ENCODE data around the gene UBTF. TPM values are rescaled to one million over a fixed set of nuclear protein-coding genes. Genes with fewer than 3 reads are reported as not detected.

UBTF gene, protein sequence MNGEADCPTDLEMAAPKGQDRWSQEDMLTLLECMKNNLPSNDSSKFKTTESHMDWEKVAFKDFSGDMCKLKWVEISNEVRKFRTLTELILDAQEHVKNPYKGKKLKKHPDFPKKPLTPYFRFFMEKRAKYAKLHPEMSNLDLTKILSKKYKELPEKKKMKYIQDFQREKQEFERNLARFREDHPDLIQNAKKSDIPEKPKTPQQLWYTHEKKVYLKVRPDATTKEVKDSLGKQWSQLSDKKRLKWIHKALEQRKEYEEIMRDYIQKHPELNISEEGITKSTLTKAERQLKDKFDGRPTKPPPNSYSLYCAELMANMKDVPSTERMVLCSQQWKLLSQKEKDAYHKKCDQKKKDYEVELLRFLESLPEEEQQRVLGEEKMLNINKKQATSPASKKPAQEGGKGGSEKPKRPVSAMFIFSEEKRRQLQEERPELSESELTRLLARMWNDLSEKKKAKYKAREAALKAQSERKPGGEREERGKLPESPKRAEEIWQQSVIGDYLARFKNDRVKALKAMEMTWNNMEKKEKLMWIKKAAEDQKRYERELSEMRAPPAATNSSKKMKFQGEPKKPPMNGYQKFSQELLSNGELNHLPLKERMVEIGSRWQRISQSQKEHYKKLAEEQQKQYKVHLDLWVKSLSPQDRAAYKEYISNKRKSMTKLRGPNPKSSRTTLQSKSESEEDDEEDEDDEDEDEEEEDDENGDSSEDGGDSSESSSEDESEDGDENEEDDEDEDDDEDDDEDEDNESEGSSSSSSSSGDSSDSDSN
- 34.3 TPM for total RNA-seq

DNA sequence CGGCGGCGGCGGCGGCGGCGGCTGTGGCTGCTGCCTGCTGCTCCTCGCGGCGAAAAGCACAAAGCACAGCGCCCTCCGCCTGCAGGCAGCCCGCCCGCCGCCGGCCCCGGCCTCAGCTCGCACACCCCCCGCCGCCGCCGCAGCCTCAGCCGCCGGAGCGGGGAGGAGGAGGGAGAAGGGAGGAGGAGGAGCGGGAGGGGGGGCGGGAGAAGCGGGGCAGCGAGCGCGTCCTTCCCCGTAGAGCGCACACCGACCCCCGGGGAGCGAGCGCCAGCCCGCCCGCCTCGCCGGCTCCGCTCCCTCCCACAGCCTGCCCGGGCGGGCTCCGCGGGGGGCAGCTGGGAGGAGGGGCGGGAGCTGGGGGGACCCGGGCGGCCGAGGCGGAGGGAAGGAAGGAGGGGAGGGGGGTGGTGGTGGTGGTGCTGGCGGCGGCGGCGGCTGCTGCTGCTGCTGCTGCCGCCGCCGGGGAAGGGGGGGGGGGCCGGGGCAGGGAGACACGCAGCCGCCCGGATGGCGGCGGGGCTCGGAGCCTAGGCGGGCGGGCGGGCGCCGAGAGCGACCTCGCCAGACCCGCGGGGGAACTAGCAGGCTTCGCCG is at the start of gene UBTF:
Gene UBTF (minus strand): TSS at position 60 of the 597 bp plus-strand sequence. CDS start 1,446 bp downstream, outside the sequence.
- DNase-seq (ENCODE audit: low spot score) = peak; percentile 68
- peak; percentile 15 for ATAC-seq

DNA sequence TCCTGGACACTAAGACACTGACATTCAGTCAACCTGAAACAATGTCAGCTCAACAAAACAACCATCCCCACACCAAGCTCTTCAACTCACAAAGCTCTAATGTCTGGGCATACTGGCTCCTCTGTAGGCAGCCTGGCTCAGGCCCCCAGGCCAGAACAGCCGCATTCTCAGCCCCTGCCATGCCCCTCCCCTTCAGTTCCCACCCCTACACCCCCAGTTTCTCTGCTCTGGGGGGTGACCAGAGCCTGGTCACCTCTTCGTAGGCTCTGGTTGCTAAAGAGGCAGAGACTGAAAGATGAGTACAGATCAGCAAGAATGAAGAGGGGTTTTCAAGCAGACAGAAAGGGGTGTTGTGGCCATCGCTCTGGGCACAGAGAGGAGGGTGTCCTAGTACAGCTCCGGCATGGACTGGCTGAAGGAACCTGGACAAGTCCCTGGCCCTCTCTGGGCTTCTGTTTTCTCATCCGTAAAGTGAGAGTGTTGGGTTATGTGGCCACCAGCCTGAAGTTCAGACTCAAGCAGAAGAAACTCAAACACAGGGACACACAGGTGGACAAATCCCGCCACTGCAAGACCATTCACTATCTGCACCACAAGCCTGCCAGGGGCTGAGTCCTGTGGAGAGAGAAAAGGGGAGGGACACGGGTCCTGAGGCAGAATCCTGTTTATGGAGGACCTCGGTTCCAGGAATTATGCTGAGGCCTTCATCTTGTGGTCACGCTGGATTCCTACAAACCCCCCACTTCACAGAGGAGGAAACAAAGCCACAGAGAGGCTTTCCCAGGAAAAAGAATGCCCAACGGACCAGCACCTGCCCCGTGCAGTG is 49.4 kb upstream of the UBTF start:
- ATAC-seq = no peak
- no peak for DNase-seq (ENCODE audit: low spot score)

DNA sequence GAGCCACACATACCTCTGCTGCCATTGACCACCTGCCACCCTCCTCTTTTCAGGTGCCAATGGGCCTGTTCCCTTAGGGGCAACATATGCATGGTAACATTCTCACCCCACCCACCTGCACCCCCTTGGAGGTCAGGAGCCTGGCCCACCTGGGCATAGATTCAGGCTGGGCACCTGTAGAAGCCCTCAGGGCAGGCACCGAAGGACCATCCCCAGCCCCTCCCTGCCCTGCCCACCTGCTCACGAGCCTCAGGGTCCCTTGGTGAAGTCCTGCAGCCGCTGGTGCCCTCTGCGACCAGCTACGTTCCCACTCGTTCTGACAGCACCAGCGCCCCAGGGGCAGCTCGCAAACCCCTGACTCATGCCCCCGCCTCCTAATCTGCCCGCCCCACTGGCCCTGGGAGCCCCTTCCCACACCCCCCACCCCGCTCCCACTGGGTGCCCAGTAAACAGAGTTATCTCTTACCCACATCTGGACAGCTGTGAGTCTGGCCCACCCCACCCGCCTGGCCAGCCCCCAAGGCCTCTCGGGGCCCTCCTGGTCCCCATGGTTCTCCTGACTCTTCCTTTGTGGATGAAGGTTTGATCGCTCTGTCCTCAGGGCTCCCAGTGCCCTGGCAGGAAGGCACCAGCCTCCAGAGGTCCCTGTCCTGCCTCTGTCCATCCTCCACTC is 48.5 kb upstream of the UBTF start, which contains the start of gene SLC4A1:
Gene SLC4A1 (minus strand): TSS at position 318 of the 673 bp plus-strand sequence. CDS start 5,269 bp downstream, outside the sequence.
- ATAC-seq (no peak), DNase-seq (ENCODE audit: low spot score) (no peak)

DNA sequence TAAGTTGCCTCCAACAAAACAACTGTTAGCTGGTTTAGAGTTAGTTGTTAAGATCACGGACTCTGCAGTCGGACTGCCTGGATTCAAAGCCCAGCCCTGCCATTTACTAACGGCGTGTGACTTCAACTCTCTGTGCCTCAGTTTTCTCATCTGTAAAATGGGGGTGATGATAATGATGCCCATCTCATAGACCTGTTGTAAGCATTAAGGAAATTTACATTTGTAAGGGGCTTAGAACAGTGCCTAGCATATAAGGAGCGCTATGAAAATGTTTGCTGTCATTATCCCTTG is 47.6 kb upstream of the UBTF start:
- DNase-seq (ENCODE audit: low spot score) (no peak), ATAC-seq (no peak)

DNA sequence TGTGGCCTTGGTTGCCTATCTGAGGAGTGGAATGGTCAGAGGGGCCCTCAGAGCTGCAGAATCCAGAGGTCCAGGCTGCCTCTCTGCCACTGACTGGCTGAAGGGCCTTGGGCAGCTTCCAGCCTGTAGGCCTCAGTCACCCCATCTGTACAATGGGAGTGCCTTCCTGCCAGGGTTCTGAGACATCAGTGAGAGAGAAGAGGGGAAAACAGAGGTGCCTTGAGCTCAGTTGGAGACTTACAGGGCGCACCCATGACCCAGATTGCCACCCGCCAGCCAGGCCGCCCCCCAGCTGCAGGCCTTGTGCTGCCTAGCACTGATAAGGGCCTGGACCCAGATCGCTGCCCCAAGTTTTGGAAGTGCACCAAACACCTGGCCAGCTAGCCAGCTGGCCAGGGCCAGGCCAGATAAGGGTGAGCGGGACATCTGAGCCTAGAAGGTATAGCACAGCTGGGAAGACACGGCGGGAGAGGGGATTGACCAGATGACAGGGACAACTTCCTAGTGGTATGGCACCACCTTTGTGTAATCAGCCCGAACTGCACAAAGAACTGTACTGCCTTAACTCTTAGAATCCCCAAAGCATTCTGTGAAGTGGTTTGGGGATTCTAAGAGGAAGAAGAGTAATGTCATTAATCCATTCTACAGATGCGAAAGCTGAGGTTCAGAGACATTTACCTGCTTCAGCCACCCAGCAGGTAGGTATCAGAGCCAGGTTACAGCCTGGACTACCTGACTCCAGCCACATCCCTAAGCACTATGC is 47.1 kb upstream of the UBTF start:
- peak; percentile 72 for ATAC-seq
- DNase-seq (ENCODE audit: low spot score) = no peak

DNA sequence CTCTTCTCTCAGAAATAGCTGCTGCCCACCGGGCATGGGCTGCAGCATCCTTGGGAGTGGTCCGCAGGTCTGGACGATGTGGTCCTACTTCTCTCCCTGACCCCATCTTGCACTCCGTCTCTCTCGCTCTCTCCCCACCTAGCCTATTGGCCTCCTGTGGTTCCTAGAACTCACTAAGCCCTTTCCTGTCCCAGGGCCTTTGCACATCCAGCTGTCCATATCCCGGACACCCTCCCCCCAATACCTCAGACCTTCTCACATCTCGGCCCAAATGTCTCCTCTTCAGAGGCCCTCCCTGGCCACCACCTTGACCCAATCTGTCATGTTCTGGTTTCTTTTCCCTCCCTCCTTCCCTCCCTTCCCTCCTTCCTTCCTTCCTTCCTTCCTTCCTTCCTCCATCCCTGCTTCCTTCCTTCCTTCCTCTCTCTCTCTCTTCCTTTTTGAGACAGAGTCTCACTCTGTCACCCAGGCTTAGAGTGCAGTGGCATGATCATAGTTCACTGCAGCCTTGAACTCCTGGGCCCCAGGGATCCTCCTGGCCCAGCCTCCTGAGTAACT is 43.9 kb upstream of the UBTF start:
- no peak for DNase-seq (ENCODE audit: low spot score)

DNA sequence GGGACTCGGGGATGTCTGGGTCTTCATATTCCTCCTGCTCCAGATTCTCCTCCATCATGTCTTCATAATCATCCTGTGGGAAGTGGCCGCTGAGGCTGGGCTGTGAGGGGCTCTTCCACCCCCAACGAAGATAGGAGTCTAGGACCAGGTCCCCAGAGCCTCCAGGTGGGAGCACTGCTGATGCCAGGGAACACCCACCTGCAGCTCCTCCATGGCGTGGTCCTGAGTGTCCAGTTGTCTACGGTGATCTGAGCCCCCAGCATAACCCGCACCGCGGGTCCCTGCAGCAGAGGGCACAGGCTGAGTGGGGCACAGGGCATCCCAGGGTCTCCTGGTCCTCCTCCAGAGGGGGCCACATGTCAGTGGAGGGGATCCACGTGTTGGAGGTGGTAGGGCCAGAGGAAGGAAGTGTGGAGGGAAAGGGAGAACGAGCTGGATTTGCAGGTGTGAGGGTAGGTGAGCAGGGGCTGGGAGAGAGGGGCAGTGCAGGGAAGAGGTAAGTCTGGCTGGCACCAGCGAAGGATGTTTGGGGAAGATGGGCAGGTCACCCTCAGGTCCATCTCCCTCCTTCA is 43.3 kb upstream of the UBTF start:
- no peak for ATAC-seq
- DNase-seq (ENCODE audit: low spot score) = no peak

More for the DNA sequence above, 43.9 kb upstream of the UBTF start:
- no peak for ATAC-seq

DNA sequence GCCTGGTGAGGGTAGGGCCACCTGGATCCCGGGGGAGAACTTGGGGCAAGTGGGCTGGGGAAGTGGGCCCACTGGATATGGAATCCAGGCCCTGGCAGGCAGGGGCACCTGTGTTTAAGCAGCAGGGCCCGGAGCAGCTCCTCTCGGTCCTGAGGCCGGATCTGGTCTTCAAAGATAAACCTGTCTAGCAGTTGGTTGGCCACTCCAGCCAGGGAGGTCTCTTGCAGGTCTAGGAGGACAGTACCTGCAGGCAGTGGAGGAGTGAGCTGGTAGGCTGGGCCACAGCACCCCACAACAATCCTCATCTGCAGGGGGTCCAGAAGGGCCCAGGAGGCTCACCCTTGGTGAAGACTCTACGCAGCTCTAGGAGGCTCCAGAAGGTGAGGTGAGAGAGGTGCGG is 40.8 kb upstream of the UBTF start:
- DNase-seq (ENCODE audit: low spot score) (no peak), ATAC-seq (no peak)

DNA sequence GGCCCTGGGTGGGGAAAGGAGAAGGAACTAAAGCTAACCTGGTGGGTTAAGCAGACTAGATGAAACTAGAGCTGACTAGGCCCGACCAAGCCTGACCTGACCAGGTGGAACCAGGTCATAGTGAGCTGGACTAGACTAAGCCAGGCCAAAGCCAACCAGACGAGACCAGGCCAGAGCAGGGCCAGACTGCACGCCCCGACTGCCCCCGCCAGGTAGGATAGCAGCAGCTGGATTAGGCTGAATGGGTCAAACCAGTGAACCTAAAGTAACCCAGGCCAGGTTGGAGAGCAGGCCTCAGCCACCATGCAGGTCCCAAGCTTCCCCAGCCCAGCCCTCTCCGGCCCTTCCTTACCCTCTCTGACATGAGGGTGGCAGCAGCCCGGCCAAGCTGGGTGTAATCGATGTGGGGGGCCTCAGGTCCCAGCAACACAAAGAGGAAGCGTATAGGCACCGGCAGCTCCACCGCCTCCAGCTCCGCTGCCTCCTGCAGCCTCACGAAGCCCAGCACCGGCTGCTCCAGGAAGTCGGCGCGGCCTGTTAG is 39.4 kb upstream of the UBTF start:
- peak; percentile 35 for ATAC-seq

DNA sequence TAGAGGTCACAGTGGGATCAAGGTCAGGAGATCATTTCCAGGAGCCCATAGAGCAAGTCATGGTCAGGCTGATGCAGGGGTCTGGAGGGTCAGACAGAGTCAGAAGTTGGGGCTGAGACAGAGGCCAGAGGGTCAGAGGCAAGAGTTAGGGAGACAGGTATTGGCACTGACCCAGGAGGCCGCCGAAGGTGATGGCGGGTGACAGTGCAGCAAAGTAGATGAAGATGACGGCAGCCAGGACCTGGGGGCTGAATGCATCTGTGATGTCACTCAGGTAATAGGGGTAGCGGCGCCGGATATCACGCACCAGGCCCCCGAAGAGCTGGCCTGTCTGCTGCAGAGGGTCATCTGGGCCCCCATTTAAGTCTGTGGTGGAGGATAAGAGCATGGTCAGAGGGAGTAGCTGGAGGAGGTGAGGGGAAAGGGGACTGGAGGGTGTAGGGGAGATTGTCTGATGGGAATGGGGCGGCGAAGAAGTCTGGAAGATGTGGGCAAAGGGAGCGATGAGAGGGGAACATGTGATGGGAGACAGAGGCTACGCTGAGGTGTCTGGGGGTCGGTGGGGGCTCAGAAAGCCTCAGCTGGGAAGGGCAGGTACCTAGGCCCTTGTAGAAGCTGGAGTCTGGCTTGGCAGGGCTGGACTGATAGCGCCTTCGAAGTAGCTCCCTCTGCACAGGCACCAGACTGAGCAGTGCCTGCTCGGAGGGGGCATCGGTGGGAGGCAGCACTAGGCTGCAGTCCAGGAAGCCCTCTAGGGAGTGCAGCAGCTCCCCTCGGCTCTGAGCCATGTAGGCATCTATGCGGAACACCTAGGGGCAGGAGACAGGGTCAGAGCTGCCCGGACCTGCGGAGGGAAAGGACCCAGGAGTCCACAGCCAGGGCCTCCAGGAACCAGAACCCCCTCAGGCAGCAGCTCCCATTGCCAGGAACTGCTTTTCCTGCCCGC is 38.6 kb upstream of the UBTF start:
- ATAC-seq (no peak), DNase-seq (ENCODE audit: low spot score) (no peak)

More for the DNA sequence above, 39.4 kb upstream of the UBTF start:
- DNase-seq (ENCODE audit: low spot score) = no peak

DNA sequence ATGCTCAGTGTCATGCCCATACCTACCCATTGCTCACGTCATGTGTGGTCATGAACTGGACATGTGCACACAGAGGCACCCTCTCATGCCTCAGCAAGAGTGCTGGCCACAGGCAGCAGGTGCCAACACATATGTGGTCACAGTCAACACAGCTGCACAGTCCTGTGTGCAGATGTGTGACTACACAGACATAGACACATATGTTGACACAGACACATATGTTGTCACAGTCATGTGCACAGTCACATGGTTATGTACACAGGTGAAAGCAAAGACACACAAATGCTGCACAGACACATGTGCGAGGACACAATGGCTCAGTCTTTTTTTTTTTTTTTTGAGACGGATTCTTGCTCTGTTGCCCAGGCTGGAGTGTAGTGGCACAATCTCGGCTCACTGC is 37.2 kb upstream of the UBTF start:
- ATAC-seq (no peak), DNase-seq (ENCODE audit: low spot score) (no peak)

DNA sequence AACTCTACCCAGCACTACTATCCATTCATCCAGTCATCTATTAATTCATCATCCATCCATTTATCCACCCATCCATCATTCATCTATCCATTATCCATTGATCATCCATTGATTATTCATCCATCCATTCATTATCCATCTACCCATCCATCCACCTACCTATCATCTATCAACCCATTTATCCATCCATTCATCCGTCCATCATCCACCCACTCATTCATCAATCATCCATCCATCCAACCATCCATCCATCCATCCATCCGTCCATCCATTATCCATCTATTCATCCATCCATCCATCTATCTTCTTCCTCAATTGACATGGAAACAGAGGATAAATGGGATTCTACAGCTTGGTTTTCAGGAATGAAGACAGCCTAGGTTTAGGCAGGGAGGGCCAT is 36.4 kb upstream of the UBTF start:
- ATAC-seq = no peak

DNA sequence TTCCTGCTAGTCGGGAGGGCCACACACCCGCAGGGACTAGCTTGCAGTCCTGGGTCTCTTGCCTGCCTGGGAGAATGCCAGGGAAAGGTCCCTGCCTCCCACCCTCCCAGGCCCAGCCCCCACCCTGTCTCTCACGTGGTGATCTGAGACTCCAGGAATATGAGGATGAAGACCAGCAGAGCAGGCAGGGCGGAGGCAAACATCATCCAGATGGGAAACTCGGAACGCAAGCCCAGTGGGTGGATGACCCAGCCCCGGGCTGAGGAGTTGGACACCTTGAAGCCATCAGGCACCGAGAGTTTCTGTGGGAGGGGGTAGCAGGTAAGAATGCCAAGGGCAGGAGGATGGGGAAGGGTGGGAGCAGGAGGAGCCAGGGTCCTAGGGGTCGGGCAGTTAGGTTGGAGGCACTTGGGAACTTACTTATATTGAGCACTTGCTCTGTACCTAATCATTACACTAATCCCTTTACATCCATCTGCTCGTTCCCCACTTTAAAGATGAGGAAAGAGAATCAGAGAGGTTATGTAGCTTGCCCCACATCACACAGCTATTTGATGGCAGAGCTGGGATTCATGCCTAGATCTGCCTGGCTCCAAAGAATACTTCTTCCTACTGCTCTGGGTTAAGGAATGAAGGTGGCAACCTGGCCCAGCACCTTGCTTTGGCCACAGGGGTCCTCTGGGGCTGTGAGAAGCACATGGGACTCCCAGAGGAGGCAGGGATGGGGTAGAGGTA is 35.1 kb upstream of the UBTF start:
- DNase-seq (ENCODE audit: low spot score) = no peak
- ATAC-seq = no peak

More for the DNA sequence above, 36.4 kb upstream of the UBTF start:
- DNase-seq (ENCODE audit: low spot score) = no peak

DNA sequence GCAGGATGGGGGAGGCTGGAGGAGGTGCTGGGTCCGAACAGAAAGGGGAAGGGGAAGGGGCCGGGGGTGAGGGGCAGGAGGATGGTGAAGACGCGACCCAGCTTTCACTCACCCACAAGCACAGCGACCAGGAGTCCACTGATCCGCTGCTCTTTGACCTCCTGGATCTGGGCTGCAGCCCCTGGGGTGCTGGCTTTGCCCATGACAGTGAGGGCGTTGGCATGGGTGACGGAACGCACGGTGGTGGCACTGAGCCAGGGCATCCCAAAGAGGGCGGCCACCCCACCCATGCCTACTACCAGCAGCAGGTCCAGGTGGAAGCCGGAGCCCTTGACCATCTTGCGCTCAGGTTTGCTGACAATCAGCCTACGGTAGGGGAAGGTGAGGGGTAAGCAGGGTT is 33.5 kb upstream of the UBTF start:
- no peak for ATAC-seq
- DNase-seq (ENCODE audit: low spot score) = no peak

DNA sequence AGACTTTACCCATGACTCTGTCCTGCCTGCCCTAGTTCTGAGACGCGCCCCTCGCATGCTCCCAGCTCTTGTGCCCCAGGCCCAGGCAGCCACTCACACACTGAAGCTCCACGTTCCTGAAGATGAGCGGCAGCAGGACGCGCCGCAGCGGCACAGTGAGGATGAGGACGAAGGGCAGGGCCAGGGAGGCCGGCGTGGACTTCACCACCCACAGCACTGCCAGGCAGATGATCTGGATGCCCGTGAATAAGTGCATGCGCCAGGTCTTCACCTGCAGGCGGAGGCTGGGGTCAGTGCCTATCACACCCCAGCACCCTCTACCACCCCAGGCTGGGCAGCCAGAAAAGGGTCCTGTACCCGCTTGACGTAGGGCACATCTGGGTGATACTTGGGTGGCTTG is 31.6 kb upstream of the UBTF start:
- ATAC-seq = no peak
- DNase-seq (ENCODE audit: low spot score) = no peak

DNA sequence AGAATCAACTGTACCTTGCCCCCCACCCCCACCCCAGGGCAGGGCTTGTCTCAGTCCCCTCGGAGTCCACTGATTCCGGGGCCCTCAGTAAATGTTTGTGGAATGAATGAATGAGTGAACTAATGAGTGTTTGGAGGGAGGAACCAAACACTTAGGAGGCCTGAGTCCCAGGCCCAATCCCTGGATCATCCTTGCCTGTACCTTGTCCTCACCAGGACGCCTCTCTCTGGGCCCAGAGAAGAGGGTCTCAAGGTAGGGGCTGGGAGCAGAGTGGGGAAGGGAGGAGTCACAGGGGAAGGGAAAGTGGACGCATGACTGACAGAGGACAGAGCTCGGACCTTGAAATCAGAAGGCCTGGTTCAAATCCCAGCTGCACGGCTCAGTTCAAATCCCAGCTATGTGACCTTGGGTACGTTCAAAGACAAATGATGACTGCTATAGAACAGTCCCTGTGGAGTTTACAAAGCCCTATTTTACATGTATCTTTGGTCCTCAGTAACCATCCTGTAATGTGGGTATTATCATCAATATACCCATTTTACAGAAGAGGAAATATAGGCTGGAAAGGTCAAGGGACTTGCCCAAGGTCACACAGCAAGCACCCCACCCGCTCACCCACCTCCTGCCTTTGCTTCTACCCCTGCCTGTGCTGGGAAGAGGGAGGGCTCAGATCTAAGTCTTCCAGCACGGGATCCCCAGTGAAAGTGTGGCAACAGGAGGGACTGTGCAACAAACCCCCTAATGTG is 30.2 kb upstream of the UBTF start:
- DNase-seq (ENCODE audit: low spot score) (no peak), ATAC-seq (no peak)

Data from left lobe of liver (tissue), 2 donors.